GM20431 (cell line): ENCODE data around the gene USP10.

ENCODE experiments used
- in situ Hi-C: fragments of 300-500 bp; cut with MseI, MboI; formaldehyde crosslinking; loops from one replicate; pipeline ENCODE4 v1.15.0; 2020; ENCODE audit warnings: low sequenced_read_pairs; ENCODE audit not compliant: unreplicated experiment

USP10 gene

GRCh38 chr16:84741340-84741830 lies 41.6 kb downstream of the USP10 start:
- in situ Hi-C loops = loop anchor here (25.0 kb wide), 2 partner anchors 104 to 229 kb away; partner anchors contain the start of genes KLHL36 and MEAK7

- in situ Hi-C loops = loop anchor here (25.0 kb wide), 2 partner anchors 105 to 230 kb away; partner anchors contain the start of genes KLHL36 and MEAK7
Measured at GRCh38 chr16:84742641-84743092, 42.9 kb downstream of the USP10 start.

- in situ Hi-C loops = loop anchor here (25.0 kb wide), 2 partner anchors 109 to 234 kb away; partner anchors contain the start of genes KLHL36 and MEAK7
Measured at GRCh38 chr16:84746231-84746630, 46.4 kb downstream of the USP10 start.

GRCh38 chr16:84746875-84747274 lies 47.1 kb downstream of the USP10 start:
- in situ Hi-C loops = loop anchor here (25.0 kb wide), 2 partner anchors 110 to 235 kb away; partner anchors contain the start of genes KLHL36 and MEAK7

DNA sequence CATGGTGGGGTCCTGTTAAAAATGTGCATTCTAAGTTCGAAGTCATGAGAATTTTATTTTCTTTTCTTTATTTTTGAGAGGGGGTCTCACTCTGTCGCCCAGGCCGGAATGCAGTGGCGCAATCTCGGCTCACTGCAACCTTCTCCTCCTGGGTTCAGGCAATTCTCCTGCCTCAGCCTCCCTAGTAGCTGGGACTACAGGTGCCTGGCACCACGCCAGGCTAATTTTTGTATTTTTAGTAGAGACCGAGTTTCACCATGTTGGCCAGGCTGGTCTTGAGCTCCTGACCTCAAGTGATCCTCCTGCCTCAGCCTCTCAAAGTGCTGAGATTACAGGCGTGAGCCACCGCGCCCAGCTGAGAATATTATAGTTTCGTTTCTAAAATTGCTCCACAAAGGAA lies 48.4 kb downstream of the USP10 start:
- in situ Hi-C loops = loop anchor here (25.0 kb wide), 2 partner anchors 111 to 236 kb away; partner anchors contain the start of genes KLHL36 and MEAK7

- in situ Hi-C loops = loop anchor here (25.0 kb wide), 2 partner anchors 112 to 237 kb away; partner anchors contain the start of genes KLHL36 and MEAK7
Measured at GRCh38 chr16:84749072-84749471, 49.3 kb downstream of the USP10 start.

- in situ Hi-C loops = loop anchor here (10.0 to 25.0 kb wide), 3 partner anchors 113 to 238 kb away; partner anchors contain the start of genes KLHL36 and MEAK7
Measured at GRCh38 chr16:84749815-84750214, 50.0 kb downstream of the USP10 start.

GRCh38 chr16:84750575-84750974 lies 50.8 kb downstream of the USP10 start:
- in situ Hi-C loops = loop anchor here (10.0 kb wide), 1 partner anchor 214 kb away; no protein-coding TSS in a partner anchor

GRCh38 chr16:84751241-84751640 lies 51.4 kb downstream of the USP10 start:
- in situ Hi-C loops = loop anchor here (10.0 kb wide), 1 partner anchor 214 kb away; no protein-coding TSS in a partner anchor

DNA sequence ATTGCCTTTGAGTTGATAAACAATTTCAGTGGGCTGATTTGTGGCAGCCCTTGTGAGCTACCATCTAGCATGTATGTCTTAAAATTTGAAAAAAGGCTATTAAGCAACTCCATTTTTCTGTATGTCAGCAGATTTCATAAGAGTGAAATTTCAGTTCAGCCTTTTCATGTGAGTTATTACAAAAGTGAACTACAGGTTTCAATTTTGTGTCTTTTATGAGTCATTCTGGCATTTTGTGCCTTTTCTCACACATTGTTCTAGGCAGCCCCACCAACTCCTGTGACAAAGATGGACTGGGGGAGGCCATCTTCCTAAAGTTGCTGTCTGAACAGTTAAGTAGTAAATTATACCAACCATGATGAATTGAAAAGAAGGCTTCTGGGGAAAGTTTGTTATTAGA lies 52.1 kb downstream of the USP10 start:
- in situ Hi-C loops = loop anchor here (10.0 kb wide), 1 partner anchor 213 kb away; no protein-coding TSS in a partner anchor

GRCh38 chr16:84752600-84752999 lies 52.8 kb downstream of the USP10 start:
- in situ Hi-C loops = loop anchor here (10.0 kb wide), 1 partner anchor 212 kb away; no protein-coding TSS in a partner anchor

DNA sequence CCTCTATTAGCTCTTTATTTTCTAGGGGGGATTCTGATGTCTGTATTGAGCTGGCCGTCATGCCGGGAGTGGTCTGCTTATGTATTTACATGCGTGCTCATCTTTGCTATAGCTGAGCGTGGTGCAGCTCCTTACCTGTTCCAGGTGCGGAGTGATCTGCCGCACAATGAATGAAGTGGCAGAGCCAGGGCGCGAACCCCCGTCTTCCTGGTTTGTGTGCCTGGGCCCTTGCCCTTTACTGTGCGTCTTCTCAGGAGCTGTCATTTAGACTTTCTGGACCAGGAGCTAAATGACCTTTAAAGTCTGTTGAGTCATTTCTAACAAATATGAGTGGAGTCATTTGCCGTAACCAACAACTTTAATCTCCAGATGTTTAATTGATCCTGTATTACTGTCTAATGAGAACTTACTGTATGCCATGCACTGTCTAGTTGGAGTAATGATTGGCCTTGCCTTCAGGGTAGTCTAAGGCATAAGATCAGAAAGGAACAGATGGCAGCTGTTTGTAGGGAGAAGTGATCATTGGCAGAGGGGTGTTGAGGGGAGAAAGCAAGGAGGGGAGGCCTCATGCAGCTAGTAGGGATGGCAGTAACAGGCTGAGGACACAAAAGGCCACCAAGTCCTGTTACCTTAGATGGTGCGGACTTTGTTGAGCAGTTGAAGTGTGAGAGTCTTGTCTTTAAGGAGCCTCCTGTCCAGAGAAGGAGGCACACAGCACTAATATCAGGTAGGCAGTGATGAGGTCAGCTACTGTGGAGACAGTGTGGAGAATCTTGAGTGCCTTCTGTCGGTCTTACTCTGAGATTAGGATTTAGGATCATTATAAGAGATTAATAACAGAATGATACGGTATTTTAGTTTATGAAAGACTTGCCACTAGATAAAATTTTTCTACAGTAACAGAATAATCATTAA lies 53.9 kb downstream of the USP10 start:
- in situ Hi-C loops = loop anchor here (10.0 kb wide), 1 partner anchor 211 kb away; no protein-coding TSS in a partner anchor

GRCh38 chr16:84754353-84754856 lies 54.6 kb downstream of the USP10 start:
- in situ Hi-C loops = loop anchor here (10.0 kb wide), 1 partner anchor 210 kb away; no protein-coding TSS in a partner anchor

GRCh38 chr16:84754956-84755672 lies 55.3 kb downstream of the USP10 start:
- in situ Hi-C loops = loop anchor here (10.0 kb wide), 1 partner anchor 210 kb away; no protein-coding TSS in a partner anchor

GRCh38 chr16:84756830-84757229 lies 57.0 kb downstream of the USP10 start:
- in situ Hi-C loops = loop anchor here (10.0 kb wide), 1 partner anchor 208 kb away; no protein-coding TSS in a partner anchor

GRCh38 chr16:84758627-84759026 lies 58.8 kb downstream of the USP10 start:
- in situ Hi-C loops = loop anchor here (10.0 kb wide), 1 partner anchor 206 kb away; no protein-coding TSS in a partner anchor

GRCh38 chr16:84759061-84759460 lies 59.3 kb downstream of the USP10 start:
- in situ Hi-C loops = loop anchor here (10.0 kb wide), 1 partner anchor 206 kb away; no protein-coding TSS in a partner anchor

GRCh38 chr16:84759906-84760305 lies 60.1 kb downstream of the USP10 start:
- in situ Hi-C loops = loop anchor here (10.0 kb wide), 1 partner anchor 205 kb away; no protein-coding TSS in a partner anchor
